ENCODE results near the gene STAB2. TPM values are rescaled to one million over a fixed set of nuclear protein-coding genes. Genes with fewer than 3 reads are reported as not detected.

Gene STAB2
- total RNA-seq, 1 donor from 2014 or later, result 8.6 TPM

- no peak for DNase-seq
Observed at GRCh38 chr12:103745962-103746361, 158.9 kb downstream of the STAB2 start.

- DNase-seq, result no peak
Observed at GRCh38 chr12:103748002-103748401, 160.9 kb downstream of the STAB2 start.

- no peak for DNase-seq
Observed at GRCh38 chr12:103748875-103749274, 161.8 kb downstream of the STAB2 start.

- DNase-seq, result no peak
Observed at GRCh38 chr12:103751171-103751570, 164.1 kb downstream of the STAB2 start.

- DNase-seq, result peak; percentile 93
Observed at GRCh38 chr12:103751600-103751999, 164.5 kb downstream of the STAB2 start.

- no peak for DNase-seq
Observed at GRCh38 chr12:103755425-103755824, 168.4 kb downstream of the STAB2 start.

- DNase-seq, result no peak
Observed at GRCh38 chr12:103756443-103756842, 169.4 kb downstream of the STAB2 start.

GRCh38 chr12:103757248-103757647, 170.2 kb downstream of the STAB2 start:
- no peak for DNase-seq

GRCh38 chr12:103758310-103759089, 171.4 kb downstream of the STAB2 start:
- DNase-seq, result peak; percentile 59

GRCh38 chr12:103762473-103762872, 175.4 kb downstream of the STAB2 start:
- DNase-seq, result no peak

GRCh38 chr12:103765322-103765721, 178.2 kb downstream of the STAB2 start:
- no peak for DNase-seq

GRCh38 chr12:103766028-103766427, 179.0 kb downstream of the STAB2 start:
- DNase-seq, result no peak

- no peak for DNase-seq
Observed at GRCh38 chr12:103768467-103769123, 181.5 kb downstream of the STAB2 start.

- no peak for DNase-seq
Observed at GRCh38 chr12:103769240-103769945, 182.3 kb downstream of the STAB2 start.

- peak; percentile 22 for DNase-seq
Observed at GRCh38 chr12:103771466-103771865, 184.4 kb downstream of the STAB2 start.

GRCh38 chr12:103772367-103773108, 185.5 kb downstream of the STAB2 start:
- no peak for DNase-seq

- DNase-seq, result peak; percentile 17
Observed at GRCh38 chr12:103773109-103773910, 186.2 kb downstream of the STAB2 start.

GRCh38 chr12:103774977-103775560, 188.0 kb downstream of the STAB2 start:
- DNase-seq, result no peak

GRCh38 chr12:103778781-103779180, 191.7 kb downstream of the STAB2 start:
- peak; percentile 22 for DNase-seq

- no peak for DNase-seq
Observed at GRCh38 chr12:103779410-103780092, 192.5 kb downstream of the STAB2 start.

GRCh38 chr12:103780093-103780440, 193.0 kb downstream of the STAB2 start:
- DNase-seq, result no peak
